Stimulated activated CD4-positive, alpha-beta T cell treated with anti-CD3 and anti-CD28 coated beads, Interleukin-12 subunit alpha, Interleukin-12 subunit beta, amount 100 ng/mL, for 48 hours (primary cell): ENCODE measurements around the gene LDB2.

Experiments used
- DNase-seq, 3 donors: peaks; one replicate each; pipeline ENCODE4 v3.0.0-alpha.2; 2020; ENCODE audit warnings: low read depth in 2 of 3, low spot score in 1 of 3

Gene LDB2

GRCh38 chr4:16607241-16608066, 291.0 kb downstream of the LDB2 start:
- no peak for DNase-seq

- no peak for DNase-seq
These were observed 291.8 kb downstream of the LDB2 start for GRCh38 chr4:16606691-16607090.

- no peak for DNase-seq
These were observed 295.3 kb downstream of the LDB2 start for GRCh38 chr4:16603178-16603577.

GRCh38 chr4:16598597-16599206, 299.7 kb downstream of the LDB2 start:
- no peak for DNase-seq

GRCh38 chr4:16597845-16598596, 300.4 kb downstream of the LDB2 start:
- no peak for DNase-seq

GRCh38 chr4:16597443-16597842, 301.0 kb downstream of the LDB2 start:
- no peak for DNase-seq

- no peak for DNase-seq
These were observed 302.2 kb downstream of the LDB2 start for GRCh38 chr4:16596267-16596666.

- DNase-seq: no peak
These were observed 304.3 kb downstream of the LDB2 start for GRCh38 chr4:16594128-16594527.

GRCh38 chr4:16593386-16593785, 305.1 kb downstream of the LDB2 start:
- no peak for DNase-seq

- no peak for DNase-seq
These were observed 307.1 kb downstream of the LDB2 start for GRCh38 chr4:16591272-16591826.

- DNase-seq: no peak
These were observed 307.6 kb downstream of the LDB2 start for GRCh38 chr4:16590797-16591196.

GRCh38 chr4:16588651-16589050, 309.8 kb downstream of the LDB2 start:
- no peak for DNase-seq

GRCh38 chr4:16588149-16588548, 310.3 kb downstream of the LDB2 start:
- no peak for DNase-seq

GRCh38 chr4:16585053-16585452, 313.4 kb downstream of the LDB2 start:
- DNase-seq: no peak

GRCh38 chr4:16583764-16584163, 314.7 kb downstream of the LDB2 start:
- no peak for DNase-seq

GRCh38 chr4:16582526-16582925, 315.9 kb downstream of the LDB2 start:
- DNase-seq: no peak

- DNase-seq: no peak
These were observed 316.4 kb downstream of the LDB2 start for GRCh38 chr4:16582036-16582435.

GRCh38 chr4:16581117-16581516, 317.3 kb downstream of the LDB2 start:
- no peak for DNase-seq

- no peak for DNase-seq
These were observed 317.9 kb downstream of the LDB2 start for GRCh38 chr4:16580514-16580913.

GRCh38 chr4:16579866-16580265, 318.6 kb downstream of the LDB2 start:
- DNase-seq: no peak

GRCh38 chr4:16577177-16577576, 321.3 kb downstream of the LDB2 start:
- DNase-seq: no peak

- no peak for DNase-seq
These were observed 323.5 kb downstream of the LDB2 start for GRCh38 chr4:16574981-16575380.
